Fibroblast of the aortic adventitia (primary cell): ENCODE measurements around the gene WRNIP1. TPM values are rescaled to one million over a fixed set of nuclear protein-coding genes. Genes with fewer than 3 reads are reported as not detected.

ENCODE experiments used
- DNase-seq: peaks from one replicate; pipeline ENCODE4 v3.0.0-alpha.2; 2010; ENCODE audit warnings: low read depth
- H3K4me3 ChIP-seq: 2 replicates; pipeline ENCODE4 v1.5.1; 2011; ENCODE audit warnings: low read depth, mild to moderate bottlenecking, control low read depth, low read length, moderate library complexity
- CTCF ChIP-seq: IDR thresholded peaks from 2 replicates; pipeline ENCODE4 v1.5.1; 2011; ENCODE audit warnings: mild to moderate bottlenecking, low read length, control low read depth, inconsistent platforms; ENCODE audit not compliant: insufficient read depth
- total RNA-seq: library from RNA; depleted of rRNA; stranded (reverse); fragments of >200 nt; gene quantifications from 2 replicates; pipeline ENCODE4 v1.2.3, GENCODE V29; 2012; ENCODE audit warnings: low replicate concordance

WRNIP1 gene
- total RNA-seq, 1 donor, result 25.8 TPM

DNA sequence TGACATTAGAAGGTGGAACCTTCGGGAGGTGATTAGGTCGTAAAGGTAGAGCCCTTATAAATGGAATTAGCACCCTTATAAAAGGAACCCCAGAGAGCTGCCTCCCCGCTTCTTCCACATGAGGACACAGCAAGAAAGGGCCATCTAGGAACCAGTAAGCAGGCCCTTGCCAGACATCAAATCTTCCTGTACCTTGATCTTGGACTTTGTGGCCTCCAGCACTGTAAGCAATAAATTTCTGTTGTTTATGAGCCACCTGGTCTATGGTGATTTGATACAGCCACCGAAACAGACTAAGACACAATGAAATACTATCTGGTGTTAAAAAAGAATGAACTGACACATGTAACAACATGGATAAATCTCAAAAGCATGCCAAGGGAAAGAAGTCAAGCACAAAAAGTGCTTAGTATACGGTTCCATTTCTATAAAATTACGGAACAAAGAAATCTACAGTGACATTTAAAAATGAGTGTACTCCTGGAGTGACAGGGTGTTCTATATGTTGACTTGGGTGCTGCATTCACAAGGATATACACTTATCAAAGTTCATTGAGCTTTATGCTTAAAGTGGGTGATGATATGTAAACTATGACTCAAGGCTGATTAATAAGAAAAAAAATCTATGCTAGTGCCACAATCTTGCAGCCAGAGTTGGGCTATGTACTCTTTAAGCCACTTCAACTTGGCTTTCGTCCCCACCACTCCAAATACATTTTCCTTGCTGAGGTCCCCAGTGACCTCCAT lies 58.1 kb downstream of the WRNIP1 start:
- H3K4me3 ChIP-seq, result no peak overlapping the region
- TF ChIP-seq CTCF, result no peak
- DNase-seq, result no peak

- TF ChIP-seq CTCF, result no peak
- no peak for DNase-seq
- H3K4me3 ChIP-seq, result no peak overlapping the region
Observed at GRCh38 chr6:2826131-2826530, 60.9 kb downstream of the WRNIP1 start.

DNA sequence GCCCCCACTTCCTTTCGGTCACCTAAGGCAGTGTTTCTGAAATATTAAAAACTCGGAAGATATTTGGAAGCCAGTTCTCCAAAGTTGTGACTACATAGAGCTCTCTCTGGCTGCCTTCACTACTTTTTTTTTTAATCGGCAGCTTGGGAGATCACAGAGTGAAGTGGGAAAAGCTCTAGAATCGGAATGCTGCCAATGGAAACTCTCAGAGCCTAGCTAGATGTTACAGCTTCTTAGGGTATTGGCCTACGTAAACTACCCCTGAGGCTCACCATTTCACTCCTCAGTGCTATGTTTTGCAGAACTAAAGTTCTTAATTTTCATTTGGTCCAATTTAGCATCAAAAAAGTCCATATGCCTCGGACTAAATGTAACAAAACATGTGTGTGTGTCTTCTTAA lies 61.9 kb downstream of the WRNIP1 start:
- H3K4me3 ChIP-seq, result no peak overlapping the region
- TF ChIP-seq CTCF, result no peak
- DNase-seq, result no peak

- DNase-seq, result no peak
- no peak for TF ChIP-seq CTCF
- no peak overlapping the region for H3K4me3 ChIP-seq
Observed at GRCh38 chr6:2828629-2829028, 63.4 kb downstream of the WRNIP1 start.

GRCh38 chr6:2829253-2829652 lies 64.1 kb downstream of the WRNIP1 start:
- no peak overlapping the region for H3K4me3 ChIP-seq
- no peak for DNase-seq
- TF ChIP-seq CTCF, result no peak

- H3K4me3 ChIP-seq, result no peak overlapping the region
- no peak for TF ChIP-seq CTCF
- no peak for DNase-seq
Observed at GRCh38 chr6:2830183-2830582, 65.0 kb downstream of the WRNIP1 start.

DNA sequence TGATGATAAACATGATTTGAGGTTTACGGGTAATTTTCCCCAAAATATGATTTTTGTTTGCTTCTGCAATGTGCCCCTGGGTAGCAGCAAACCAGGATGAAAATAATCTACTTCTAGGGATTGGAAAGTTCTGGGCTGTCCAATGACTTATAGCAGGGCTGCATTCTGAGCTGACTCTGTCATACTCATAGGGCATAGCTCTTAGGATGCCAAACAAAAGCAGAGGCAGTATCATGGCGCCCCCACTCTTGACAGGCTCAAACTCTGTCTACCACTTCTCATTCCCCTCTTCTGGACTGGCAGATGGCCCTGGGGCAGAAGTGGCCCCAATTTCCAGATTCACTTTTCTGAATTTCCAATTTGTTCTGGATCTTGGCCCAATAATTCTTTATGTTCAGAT lies 66.2 kb downstream of the WRNIP1 start:
- H3K4me3 ChIP-seq, result no peak overlapping the region
- DNase-seq, result no peak
- TF ChIP-seq CTCF, result no peak
